NCI-H460 (cell line): Measurements from ENCODE around the gene NUP214. TPM values are rescaled to one million over a fixed set of nuclear protein-coding genes. Genes with fewer than 3 reads are reported as not detected.
A peak's percentile ranks its signal among the peaks of the same experiment; 100 is the strongest.

ENCODE experiments used
- DNase-seq: peaks from one replicate; pipeline ENCODE4 v3.0.0-alpha.2; 2016; ENCODE audit warnings: low read depth; ENCODE audit errors: extremely low read depth
- polyA plus RNA-seq: library from polyadenylated mRNA; depleted of rRNA; stranded (reverse); fragments of >200 nt; gene quantifications from 2 replicates; pipeline ENCODE4 v1.2.3, GENCODE V29; 2014; cell fraction: nucleus; rRNA removed
- total RNA-seq: library from RNA; depleted of rRNA; stranded (reverse); fragments of >200 nt; shearing (Covaris generic); gene quantifications from 2 replicates; pipeline ENCODE4 v1.2.3, GENCODE V29; 2014; rRNA removed

The NUP214 gene
- 12.9 and 17.2 TPM in 2 replicates for total RNA-seq
- 44.8 and 83.7 TPM in 2 replicates for polyA plus RNA-seq

GRCh38 chr9:131125288-131126058 lies at the start of gene NUP214:
Gene NUP214 (plus strand): TSS chr9:131125586. CDS start chr9:131125705, 119 bp downstream.
- peak; percentile 97 for DNase-seq

GRCh38 chr9:131076347-131077195 lies 48.8 kb upstream of the NUP214 start:
- no peak for DNase-seq

GRCh38 chr9:131078427-131079366 lies 46.7 kb upstream of the NUP214 start:
- DNase-seq = no peak

- no peak for DNase-seq
These were observed 44.8 kb upstream of the NUP214 start for GRCh38 chr9:131080589-131080988.

- no peak for DNase-seq
These were observed 43.5 kb upstream of the NUP214 start for GRCh38 chr9:131081868-131082267.

- DNase-seq = no peak
These were observed 42.4 kb upstream of the NUP214 start for GRCh38 chr9:131082774-131083512.

- no peak for DNase-seq
These were observed 40.6 kb upstream of the NUP214 start for GRCh38 chr9:131084661-131085369.

GRCh38 chr9:131085370-131086122 lies 39.8 kb upstream of the NUP214 start:
- DNase-seq = no peak

- DNase-seq = no peak
These were observed 38.0 kb upstream of the NUP214 start for GRCh38 chr9:131087354-131087893.

- no peak for DNase-seq
These were observed 35.2 kb upstream of the NUP214 start for GRCh38 chr9:131090025-131090787.

- no peak for DNase-seq
These were observed 33.9 kb upstream of the NUP214 start for GRCh38 chr9:131091352-131091992.

GRCh38 chr9:131092030-131092429 lies 33.4 kb upstream of the NUP214 start:
- DNase-seq = no peak

GRCh38 chr9:131092548-131093440 lies 32.6 kb upstream of the NUP214 start:
- no peak for DNase-seq

- no peak for DNase-seq
These were observed 31.4 kb upstream of the NUP214 start for GRCh38 chr9:131094015-131094414.

GRCh38 chr9:131094622-131095021 lies 30.8 kb upstream of the NUP214 start:
- no peak for DNase-seq
